Neuronal stem cell (in vitro differentiated cells): ENCODE measurements around the gene NR1D2.

Experiments
- DNase-seq: peaks from one replicate; pipeline ENCODE4 v3.0.0-alpha.2; 2013; ENCODE audit warnings: low spot score
- H2AFZ ChIP-seq: one replicate; pipeline ENCODE4 v1.6.1; 2013; ENCODE audit warnings: mild to moderate bottlenecking, low read length, inconsistent platforms
- H2AK5ac ChIP-seq: 2 replicates; pipeline ENCODE4 v1.6.1; 2013; ENCODE audit warnings: low read depth, mild to moderate bottlenecking, inconsistent platforms, low read length, moderate library complexity, mixed read lengths
- H2BK120ac ChIP-seq: 2 replicates; pipeline ENCODE4 v1.6.1; 2013; ENCODE audit warnings: low read depth, mild to moderate bottlenecking, inconsistent platforms, low read length, moderate library complexity, mixed read lengths
- H2BK12ac ChIP-seq: one replicate; pipeline ENCODE4 v1.6.1; 2013; ENCODE audit warnings: low read length, inconsistent platforms
- H2BK15ac ChIP-seq: 2 replicates; pipeline ENCODE4 v1.6.1; 2013; ENCODE audit warnings: mild to moderate bottlenecking, low read length, inconsistent platforms, mixed read lengths
- H2BK5ac ChIP-seq: one replicate; pipeline ENCODE4 v1.6.1; 2013; ENCODE audit warnings: inconsistent platforms, mild to moderate bottlenecking, low read length, moderate library complexity
- H3K14ac ChIP-seq: one replicate; pipeline ENCODE4 v1.6.1; 2013; ENCODE audit warnings: low read length, inconsistent platforms
- H3K18ac ChIP-seq: 2 replicates; pipeline ENCODE4 v1.6.1; 2013; ENCODE audit warnings: low read length, inconsistent platforms
- H3K23ac ChIP-seq: 2 replicates; pipeline ENCODE4 v1.6.1; 2013; ENCODE audit warnings: low read depth, mild to moderate bottlenecking, mixed read lengths, low read length, inconsistent platforms; ENCODE audit not compliant: poor library complexity
- H3K27ac ChIP-seq: replicated peaks from 3 replicates; pipeline ENCODE4 v1.5.1; 2013; ENCODE audit warnings: low read length, inconsistent platforms
- H3K27me3 ChIP-seq, 3 experiments: 2 replicates each; pipeline ENCODE4 v1.6.1; 2013; ENCODE audit warnings: low read length in 3 of 3, mild to moderate bottlenecking in 2 of 3, inconsistent platforms in 1 of 3, low read depth in 1 of 3, mixed read lengths in 1 of 3, moderate library complexity in 1 of 3; ENCODE audit not compliant: control insufficient read depth in 3 of 3, insufficient read depth in 3 of 3
- H3K36me3 ChIP-seq, 2 donors: replicated peaks in 1 of 2; 2 replicates each; pipeline ENCODE4 v1.6.1; 2013; ENCODE audit warnings: low read length in 2 of 2; ENCODE audit not compliant: control insufficient read depth in 2 of 2, insufficient read depth in 2 of 2
- H3K4ac ChIP-seq: 2 replicates; pipeline ENCODE4 v1.6.1; 2013; ENCODE audit warnings: inconsistent platforms, mild to moderate bottlenecking, low read length, moderate library complexity
- H3K4me1 ChIP-seq, 2 donors: 1 replicate in 1 of 2; 2 replicates in 1 of 2; pipeline ENCODE4 v1.6.1; 2013; ENCODE audit warnings: low read length in 2 of 2, low read depth in 1 of 2; ENCODE audit not compliant: control insufficient read depth in 2 of 2, insufficient read depth in 1 of 2
- H3K4me2 ChIP-seq: one replicate; pipeline ENCODE4 v1.6.1; 2013; ENCODE audit warnings: mild to moderate bottlenecking, low read length, inconsistent platforms; ENCODE audit not compliant: insufficient read depth, poor library complexity, severe bottlenecking
- H3K4me3 ChIP-seq, 2 donors: 2 replicates each; pipeline ENCODE4 v1.5.1; 2013; ENCODE audit warnings: low read length in 2 of 2, mild to moderate bottlenecking in 2 of 2, inconsistent platforms in 1 of 2, moderate library complexity in 1 of 2
- H3K79me1 ChIP-seq: one replicate; pipeline ENCODE4 v1.6.1; 2013; ENCODE audit warnings: low read depth, mild to moderate bottlenecking, inconsistent platforms, low read length, moderate library complexity
- H3K9ac ChIP-seq: one replicate; pipeline ENCODE4 v1.6.1; 2013; ENCODE audit warnings: mild to moderate bottlenecking, low read depth, low read length, inconsistent platforms; ENCODE audit not compliant: poor library complexity
- H3K9me3 ChIP-seq, 2 donors: replicated peaks in 1 of 2; 2 replicates each; pipeline versions ENCODE3 to v1.6.1; 2013; ENCODE audit warnings: low read length in 2 of 2, mild to moderate bottlenecking in 2 of 2, inconsistent platforms in 1 of 2, low read depth in 1 of 2, mixed read lengths in 1 of 2, moderate library complexity in 1 of 2; ENCODE audit not compliant: control insufficient read depth in 2 of 2, insufficient read depth in 1 of 2
- H4K8ac ChIP-seq: one replicate; pipeline ENCODE4 v1.6.1; 2013; ENCODE audit warnings: low read depth, mild to moderate bottlenecking, inconsistent platforms, low read length, moderate library complexity
- H4K91ac ChIP-seq: one replicate; pipeline ENCODE4 v1.6.1; 2013; ENCODE audit warnings: low read length, low read depth, mild to moderate bottlenecking, inconsistent platforms; ENCODE audit not compliant: poor library complexity
- WGBS, 2 donors: extraction: QIAGEN DNeasy Blood & Tissue Kit; methylation state at CpG; one replicate each; pipeline ENCODE4 v1.1.7; 2013; ENCODE audit warnings: missing lambda C conversion rate in 2 of 2, mixed read lengths in 1 of 2; ENCODE audit not compliant: insufficient read length in 2 of 2, insufficient replicate concordance in 1 of 2; ENCODE audit errors: extremely low coverage in 2 of 2; 5-methylcytosine and 5-hydroxymethylcytosine counted together

Gene NR1D2

GRCh38 chr3:23953523-23953922 is 8.4 kb downstream of the NR1D2 start:
- Histone ChIP-seq H2BK15ac (no peak overlapping the region), H3K23ac (no peak overlapping the region), H3K9ac (no peak overlapping the region), H2BK5ac (no peak overlapping the region), H3K14ac (no peak overlapping the region), H2BK12ac (no peak overlapping the region), H3K18ac (no peak overlapping the region), H3K27me3 (no peaks in the 10 kb centered on the region), H3K4ac (no peak overlapping the region), H2AFZ (no peak overlapping the region), H3K79me1 (no peaks in the 10 kb centered on the region), H4K8ac (no peak overlapping the region), H3K9me3 (no peaks in the 10 kb centered on the region), H3K27ac (no peak overlapping the region), H3K4me3 (no peak overlapping the region), H3K4me2 (no peak overlapping the region), H3K36me3 (peaks cover 3 to 33% of the 10 kb centered on the region in 2 donors), H4K91ac (no peak overlapping the region), H2AK5ac (no peak overlapping the region), H2BK120ac (no peak overlapping the region), H3K4me1 (no peaks in the 10 kb centered on the region)
- no peak for DNase-seq
- no CpG with 5 or more reads among the region's 1 CpG for WGBS, 2 donors

- Histone ChIP-seq H3K4ac (no peak overlapping the region), H4K91ac (no peak overlapping the region), H2AK5ac (no peak overlapping the region), H3K4me2 (no peak overlapping the region), H3K4me3 (no peak overlapping the region), H3K14ac (no peak overlapping the region), H3K36me3 (peaks cover 3 to 33% of the 10 kb centered on the region in 2 donors), H3K27me3 (no peaks in the 10 kb centered on the region), H2BK5ac (no peak overlapping the region), H2AFZ (no peak overlapping the region), H3K4me1 (no peaks in the 10 kb centered on the region), H4K8ac (no peak overlapping the region), H3K9me3 (no peaks in the 10 kb centered on the region), H3K27ac (no peak overlapping the region), H2BK12ac (no peak overlapping the region), H3K18ac (no peak overlapping the region), H2BK15ac (no peak overlapping the region), H2BK120ac (no peak overlapping the region), H3K23ac (no peak overlapping the region), H3K9ac (no peak overlapping the region), H3K79me1 (no peaks in the 10 kb centered on the region)
- no peak for DNase-seq
- no CpG with 5 or more reads among the region's 5 CpGs for WGBS, 2 donors
These were observed 9.1 kb downstream of the NR1D2 start for GRCh38 chr3:23954144-23954543.

GRCh38 chr3:23956701-23957100 is 11.6 kb downstream of the NR1D2 start:
- H2AK5ac ChIP-seq: no peak overlapping the region
- no CpG with 5 or more reads among the region's 3 CpGs for WGBS, 2 donors
- no peak overlapping the region for H2BK15ac ChIP-seq
- no peak overlapping the region for H3K14ac ChIP-seq
- H4K91ac ChIP-seq: no peak overlapping the region
- no peak overlapping the region for H3K27ac ChIP-seq
- peaks cover 3 to 55% of the 10 kb centered on the region in 2 donors for H3K36me3 ChIP-seq
- DNase-seq: no peak
- H3K9me3 ChIP-seq: no peaks in the 10 kb centered on the region
- no peak overlapping the region for H3K18ac ChIP-seq
- no peak overlapping the region for H3K4me3 ChIP-seq
- H2AFZ ChIP-seq: no peak overlapping the region
- H2BK120ac ChIP-seq: no peak overlapping the region
- no peak overlapping the region for H4K8ac ChIP-seq
- H2BK12ac ChIP-seq: no peak overlapping the region
- no peak overlapping the region for H3K4me2 ChIP-seq
- H3K27me3 ChIP-seq: no peaks in the 10 kb centered on the region
- H3K4me1 ChIP-seq: no peaks in the 10 kb centered on the region
- H3K9ac ChIP-seq: no peak overlapping the region
- no peaks in the 10 kb centered on the region for H3K79me1 ChIP-seq
- H3K23ac ChIP-seq: no peak overlapping the region
- H3K4ac ChIP-seq: no peak overlapping the region
- H2BK5ac ChIP-seq: no peak overlapping the region

- Histone ChIP-seq H3K23ac (no peak overlapping the region), H4K8ac (no peak overlapping the region), H3K18ac (no peak overlapping the region), H3K27me3 (no peaks in the 10 kb centered on the region), H3K4me2 (no peak overlapping the region), H4K91ac (no peak overlapping the region), H3K79me1 (no peaks in the 10 kb centered on the region), H3K9me3 (no peaks in the 10 kb centered on the region), H3K27ac (no peak overlapping the region), H3K14ac (no peak overlapping the region), H2AFZ (no peak overlapping the region), H2BK120ac (no peak overlapping the region), H3K4me1 (no peaks in the 10 kb centered on the region), H3K4me3 (no peak overlapping the region), H2BK5ac (no peak overlapping the region), H3K4ac (no peak overlapping the region), H2BK15ac (no peak overlapping the region), H2BK12ac (no peak overlapping the region), H3K9ac (no peak overlapping the region), H2AK5ac (no peak overlapping the region), H3K36me3 (peaks cover 7 to 75% of the 10 kb centered on the region in 2 donors)
- WGBS, 2 donors: no CpG with 5 or more reads among the region's 7 CpGs
- no peak for DNase-seq
These were observed 14.2 kb downstream of the NR1D2 start for GRCh38 chr3:23959135-23959900.
